GM19035 (cell line): ENCODE data around the gene DSP.

ENCODE experiments used
- ATAC-seq: cut with Tn5 transposase; IDR thresholded peaks from one replicate; pipeline ENCODE4 v1.9.1; 2021; ENCODE audit not compliant: unreplicated experiment

DSP gene

GRCh38 chr6:7590918-7591302 lies 49.4 kb downstream of the DSP start:
- ATAC-seq, result no peak

GRCh38 chr6:7591770-7592169 lies 50.3 kb downstream of the DSP start:
- no peak for ATAC-seq

GRCh38 chr6:7593229-7593628 lies 51.8 kb downstream of the DSP start:
- no peak for ATAC-seq

GRCh38 chr6:7594579-7595125 lies 53.2 kb downstream of the DSP start:
- no peak for ATAC-seq

DNA sequence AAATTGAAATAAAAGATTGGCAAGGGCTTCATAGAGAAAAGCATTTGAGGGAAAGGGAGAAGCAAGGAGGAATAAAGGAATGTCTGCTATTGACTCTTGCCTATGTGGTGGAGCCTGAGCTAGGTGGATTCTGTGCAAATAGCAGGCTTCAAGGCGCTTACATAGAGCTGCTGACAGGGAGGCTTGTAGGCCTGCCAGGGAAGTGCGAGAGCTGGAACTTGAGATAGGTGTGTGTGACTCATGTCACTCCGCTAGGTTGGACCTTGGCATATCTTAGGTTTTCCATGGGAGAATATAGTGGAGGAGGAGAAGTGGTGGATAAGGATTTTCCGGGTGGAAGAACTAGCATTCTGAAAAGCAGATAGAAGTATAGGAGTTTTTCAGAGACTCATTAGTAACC lies 62.5 kb downstream of the DSP start:
- ATAC-seq, result no peak

GRCh38 chr6:7604506-7604905 lies 63.0 kb downstream of the DSP start:
- ATAC-seq, result no peak

DNA sequence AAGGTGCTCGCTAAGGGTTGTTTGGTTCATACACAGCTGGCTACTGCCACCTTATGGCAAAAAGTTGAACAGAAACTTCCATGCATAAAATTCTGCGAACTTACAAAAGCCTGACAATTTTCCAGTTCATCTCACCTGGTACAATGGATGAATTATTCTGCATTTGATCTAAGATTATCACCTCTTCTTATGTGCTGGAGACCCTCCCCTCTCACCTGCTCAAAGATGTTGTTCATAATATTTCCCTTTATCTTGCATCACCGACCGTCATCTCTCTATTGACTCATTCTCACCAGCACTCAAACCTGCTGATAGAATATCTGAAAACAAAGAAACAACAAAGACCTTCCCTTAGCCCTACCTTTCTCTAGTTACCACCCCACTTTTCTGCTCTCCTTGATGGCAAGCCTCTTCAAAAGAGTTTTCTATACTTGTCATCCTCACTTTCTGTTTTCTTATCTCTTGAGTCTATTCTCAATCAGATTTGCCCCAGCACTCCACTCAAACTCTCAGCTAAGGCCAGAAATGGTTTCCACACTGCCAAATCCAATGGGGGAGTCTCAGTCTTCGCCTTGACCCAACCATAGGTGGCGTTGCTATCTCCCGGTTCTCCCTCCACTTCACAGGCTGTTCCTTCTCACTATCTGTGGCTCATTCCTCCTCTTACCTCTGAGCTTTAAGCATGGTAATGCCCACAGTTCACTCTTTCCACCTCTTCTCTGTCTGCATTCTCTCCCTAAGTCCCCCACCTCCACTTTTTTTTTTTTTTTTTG lies 74.3 kb downstream of the DSP start:
- ATAC-seq, result no peak

- ATAC-seq, result no peak
Measured at GRCh38 chr6:7617801-7618764, 76.6 kb downstream of the DSP start.

DNA sequence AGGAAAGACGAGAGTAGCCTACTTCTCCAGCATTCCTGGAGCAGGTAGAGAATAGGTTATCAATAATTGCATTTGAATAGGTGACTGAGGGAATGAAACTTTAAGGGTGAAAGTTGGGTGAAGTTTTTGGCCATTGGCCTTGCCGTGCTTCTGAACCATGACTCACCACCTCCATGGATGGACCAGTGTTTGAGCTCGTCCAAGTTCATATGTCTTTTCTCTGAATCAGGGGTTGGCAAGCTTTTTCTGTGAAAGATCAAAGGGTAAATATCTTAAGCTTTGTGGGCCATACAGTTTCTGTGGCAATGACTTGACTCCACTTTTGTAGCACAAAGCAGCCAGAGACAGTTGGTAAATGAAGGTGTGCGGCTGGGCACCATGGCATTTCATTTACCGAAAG lies 80.3 kb downstream of the DSP start:
- ATAC-seq, result no peak

DNA sequence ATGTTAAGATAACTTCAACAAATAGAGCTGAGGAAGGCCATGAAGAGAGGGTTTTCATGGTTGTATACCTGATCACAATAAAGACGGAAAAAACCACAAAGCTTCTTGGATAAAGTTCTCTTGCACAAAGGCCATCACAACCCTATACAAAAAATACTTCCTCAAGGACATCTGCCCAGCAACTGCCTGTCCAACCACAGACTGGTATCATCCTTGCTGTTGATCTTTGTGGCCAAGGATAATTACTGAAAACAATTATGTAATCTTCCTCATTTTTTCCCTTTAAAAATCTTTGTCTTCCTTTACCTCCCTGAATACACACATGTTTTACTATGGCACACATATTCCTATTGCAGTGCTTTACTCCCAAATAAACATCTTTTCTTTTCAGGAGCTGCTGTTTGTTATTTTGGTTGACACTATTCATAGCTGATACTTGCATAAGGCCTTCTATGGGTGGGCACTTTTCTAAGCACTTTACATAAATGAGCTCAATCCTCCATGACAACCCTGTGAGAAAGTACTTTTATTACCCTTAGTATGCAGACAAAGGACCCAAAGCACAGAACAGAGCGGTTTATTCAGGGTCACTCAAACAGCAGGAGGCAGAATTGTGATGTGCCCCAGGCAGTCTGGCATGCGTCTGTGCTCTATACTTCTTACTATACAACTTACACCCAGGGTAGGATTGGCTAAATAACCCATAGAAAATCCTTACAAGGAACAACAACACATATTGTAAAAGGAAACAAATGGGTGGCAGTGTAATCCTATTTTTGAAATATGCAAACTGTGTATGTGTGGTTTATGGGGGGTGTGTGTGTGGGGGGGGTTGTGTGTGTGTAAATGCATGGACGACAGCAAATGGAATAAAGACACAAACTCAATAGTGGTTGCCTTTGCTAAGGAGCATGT lies 83.6 kb downstream of the DSP start:
- ATAC-seq, result no peak

DNA sequence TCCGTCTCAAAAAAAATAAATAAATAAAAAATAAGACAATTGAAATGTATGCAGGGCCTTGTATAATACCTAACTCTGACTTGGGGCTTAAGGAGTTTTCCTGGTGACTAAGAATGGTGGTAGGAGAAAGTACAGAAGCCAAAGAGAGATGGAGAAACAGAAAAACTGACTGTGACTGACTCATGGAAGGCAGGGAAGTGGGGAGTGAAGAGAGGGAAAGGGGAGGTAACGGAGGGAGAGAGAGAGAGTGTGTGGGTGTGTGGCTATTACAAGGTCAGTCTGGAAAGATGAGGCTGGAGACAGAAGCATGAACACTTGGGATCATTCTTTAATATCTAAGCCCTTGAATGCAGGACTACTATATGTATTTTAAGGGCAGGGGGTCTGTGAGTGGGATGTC lies 87.0 kb downstream of the DSP start:
- no peak for ATAC-seq

GRCh38 chr6:7628909-7629308 lies 87.4 kb downstream of the DSP start:
- no peak for ATAC-seq

GRCh38 chr6:7629321-7629720 lies 87.8 kb downstream of the DSP start:
- no peak for ATAC-seq

- no peak for ATAC-seq
Measured at GRCh38 chr6:7630792-7631191, 89.3 kb downstream of the DSP start.

- no peak for ATAC-seq
Measured at GRCh38 chr6:7631466-7631865, 90.0 kb downstream of the DSP start.

GRCh38 chr6:7632501-7633290 lies 91.2 kb downstream of the DSP start:
- ATAC-seq, result no peak

- ATAC-seq, result no peak
Measured at GRCh38 chr6:7633361-7633760, 91.9 kb downstream of the DSP start.

DNA sequence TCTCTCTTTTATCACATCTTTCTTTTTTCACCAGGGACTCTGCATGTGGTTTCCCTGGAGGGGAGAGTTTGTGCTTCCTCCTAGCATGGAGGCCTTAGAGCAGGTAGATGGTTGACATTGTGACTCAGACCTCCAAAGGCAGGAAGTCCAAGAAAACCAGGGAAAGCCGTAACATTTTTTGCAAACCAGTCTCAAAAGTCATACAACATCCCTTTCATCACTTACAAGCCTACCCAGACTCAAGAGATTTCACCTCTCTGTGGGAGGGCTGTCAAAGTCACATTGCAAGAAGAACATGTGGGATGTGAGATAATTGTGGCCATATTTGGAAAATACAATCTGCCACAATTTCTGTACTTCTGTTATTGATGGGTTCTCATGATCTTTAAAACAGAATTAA lies 94.7 kb downstream of the DSP start:
- ATAC-seq, result no peak
